H1 (cell line): ENCODE data around the gene STARD3. TPM values are rescaled to one million over a fixed set of nuclear protein-coding genes. Genes with fewer than 3 reads are reported as not detected.

Experiments
- CTCF ChIA-PET: fragments of 300-600 bp; sonication (Branson Sonifier 250); formaldehyde crosslinking; loops from one replicate; lab custom pipeline; 2021; ENCODE audit not compliant: partially characterized antibody; lab: Charles Lee
- POLR2A ChIA-PET: fragments of 300-600 bp; sonication (Branson Sonifier 250); formaldehyde crosslinking; loops from one replicate; lab custom pipeline; 2021; ENCODE audit warnings: inconsistent platforms; ENCODE audit not compliant: partially characterized antibody; lab: Charles Lee
- DNase-seq, 2 experiments: peaks; one replicate each; pipeline versions ENCODE4 v3.0.0 to v3.0.0-alpha.2; 2010 to 2022; ENCODE audit warnings: low spot score in 2 of 2, low read depth in 1 of 2, mixed read lengths in 1 of 2
- FAIRE-seq: peaks from 2 replicates; lab custom pipeline; 2011; peaks lifted over from hg19 to GRCh38; lab: Jason Lieb, UNC
- H2AFZ ChIP-seq: 2 replicates; pipeline ENCODE4 v1.8.1; 2012; ENCODE audit warnings: low read length, inconsistent platforms
- H2AK5ac ChIP-seq: 2 replicates; pipeline ENCODE4 v1.6.1; 2013; ENCODE audit warnings: low read depth, low read length
- H2BK120ac ChIP-seq: replicated peaks from 2 replicates; pipeline ENCODE3; 2013; ENCODE audit warnings: low read depth, low read length, inconsistent platforms
- H2BK12ac ChIP-seq: 2 replicates; pipeline ENCODE4 v1.6.1; 2013; ENCODE audit warnings: low read depth, low read length
- H2BK15ac ChIP-seq: 2 replicates; pipeline ENCODE4 v1.6.1; 2013; ENCODE audit warnings: low read length
- H2BK20ac ChIP-seq: 2 replicates; pipeline ENCODE4 v1.6.1; 2013; ENCODE audit warnings: low read length
- H2BK5ac ChIP-seq: 2 replicates; pipeline ENCODE4 v1.6.1; 2013; ENCODE audit warnings: low read depth, low read length
- H3K14ac ChIP-seq: 2 replicates; pipeline ENCODE4 v1.6.1; 2013; ENCODE audit warnings: inconsistent platforms; ENCODE audit not compliant: insufficient read length
- H3K18ac ChIP-seq: 2 replicates; pipeline ENCODE4 v1.6.1; 2013; ENCODE audit warnings: low read length; ENCODE audit errors: extremely low read depth
- H3K23ac ChIP-seq: 2 replicates; pipeline ENCODE4 v1.6.1; 2013; ENCODE audit warnings: inconsistent platforms; ENCODE audit not compliant: insufficient read length
- H3K23me2 ChIP-seq: 2 replicates; pipeline ENCODE4 v1.6.1; 2013; ENCODE audit warnings: low read depth, low read length
- H3K27ac ChIP-seq: 2 replicates; pipeline ENCODE4 v1.6.1; 2011; ENCODE audit warnings: low read depth, low read length, inconsistent platforms
- H3K27me3 ChIP-seq, 4 experiments: replicated peaks in 1 of 4; 1 replicate in 1 of 4; 2 replicates in 3 of 4; pipeline versions ENCODE4 v1.6.1 to v1.8.1; 2011 to 2013; ENCODE audit warnings: low read length in 3 of 4, mild to moderate bottlenecking in 3 of 4, inconsistent platforms in 2 of 4, mixed read lengths in 2 of 4, moderate library complexity in 1 of 4; ENCODE audit not compliant: control insufficient read depth in 3 of 4, insufficient read depth in 3 of 4; ENCODE audit errors: extremely low read depth in 1 of 4
- H3K36me3 ChIP-seq, 4 experiments: 2 replicates each; pipeline versions ENCODE4 v1.6.1 to v1.8.1; 2011 to 2013; ENCODE audit warnings: mild to moderate bottlenecking in 4 of 4, low read length in 3 of 4, moderate library complexity in 2 of 4, control low read depth in 1 of 4, inconsistent platforms in 1 of 4; ENCODE audit not compliant: insufficient read depth in 4 of 4, control insufficient read depth in 2 of 4
- H3K4ac ChIP-seq: replicated peaks from 2 replicates; pipeline ENCODE3; 2013; ENCODE audit warnings: low read length, low read depth, mixed read lengths, inconsistent platforms; ENCODE audit not compliant: insufficient read length
- H3K4me1 ChIP-seq, 4 experiments: replicated peaks in 1 of 4; 1 replicate in 1 of 4; 2 replicates in 3 of 4; pipeline versions ENCODE4 v1.6.1 to v1.8.1; 2011 to 2013; ENCODE audit warnings: low read length in 3 of 4, inconsistent platforms in 2 of 4, mixed read lengths in 1 of 4; ENCODE audit not compliant: insufficient read depth in 4 of 4, control insufficient read depth in 3 of 4
- H3K4me2 ChIP-seq, 2 experiments: 2 replicates each; pipeline versions ENCODE4 v1.6.1 to v1.8.1; 2011 to 2013; ENCODE audit warnings: low read depth in 2 of 2, low read length in 2 of 2, control low read depth in 1 of 2, inconsistent platforms in 1 of 2, mild to moderate bottlenecking in 1 of 2; ENCODE audit not compliant: insufficient read depth in 1 of 2
- H3K4me3 ChIP-seq, 4 experiments: fragments of 200-600, 300-600 bp in 1 of 4; sonication (generic), shearing (Covaris generic), sonication (Bioruptor Twin) in 1 of 4; 2 replicates each; pipeline versions ENCODE4 v1.5.1 to v1.8.1; 2011 to 2016; ENCODE audit warnings: low read length in 4 of 4, low read depth in 3 of 4, control low read depth in 2 of 4, inconsistent platforms in 2 of 4, mild to moderate bottlenecking in 2 of 4, mixed read lengths in 1 of 4, moderate library complexity in 1 of 4; ENCODE audit not compliant: insufficient read depth in 2 of 4; ENCODE audit errors: extremely low read depth in 1 of 4
- H3K56ac ChIP-seq: replicated peaks from 2 replicates; pipeline ENCODE3; 2013; ENCODE audit warnings: low read depth, mild to moderate bottlenecking, mixed read lengths, low read length, inconsistent platforms; ENCODE audit not compliant: insufficient read length
- H3K79me1 ChIP-seq: 2 replicates; pipeline ENCODE4 v1.6.1; 2013; ENCODE audit warnings: low read depth, low read length, control low read depth
- H3K79me2 ChIP-seq, 2 experiments: 2 replicates each; pipeline versions ENCODE4 v1.6.1 to v1.8.1; 2012 to 2013; ENCODE audit warnings: low read length in 2 of 2, mild to moderate bottlenecking in 2 of 2, inconsistent platforms in 1 of 2; ENCODE audit not compliant: insufficient read depth in 2 of 2, control insufficient read depth in 1 of 2
- H3K9ac ChIP-seq, 4 experiments: replicated peaks in 1 of 4; 1 replicate in 1 of 4; 2 replicates in 3 of 4; pipeline versions ENCODE4 v1.6.1 to v1.8.1; 2011 to 2013; ENCODE audit warnings: low read depth in 3 of 4, low read length in 3 of 4, control low read depth in 2 of 4, mild to moderate bottlenecking in 2 of 4, moderate library complexity in 2 of 4, inconsistent platforms in 1 of 4; ENCODE audit errors: extremely low read depth in 1 of 4
- H3K9me3 ChIP-seq, 2 experiments: 2 replicates each; pipeline versions ENCODE4 v1.6.1 to v1.8.1; 2012 to 2013; ENCODE audit warnings: mild to moderate bottlenecking in 2 of 2, moderate library complexity in 2 of 2, control low read depth in 1 of 2, inconsistent platforms in 1 of 2, low read depth in 1 of 2, low read length in 1 of 2, mixed read lengths in 1 of 2; ENCODE audit not compliant: insufficient read depth in 2 of 2
- H4K20me1 ChIP-seq, 2 experiments: replicated peaks in 1 of 2; 2 replicates each; pipeline versions ENCODE3 to v1.8.1; 2011 to 2013; ENCODE audit warnings: inconsistent platforms in 2 of 2, low read length in 2 of 2, mild to moderate bottlenecking in 1 of 2; ENCODE audit not compliant: insufficient read depth in 2 of 2, control insufficient read depth in 1 of 2
- H4K5ac ChIP-seq: 2 replicates; pipeline ENCODE4 v1.6.1; 2013; ENCODE audit warnings: low read length, low read depth, mixed read lengths, inconsistent platforms; ENCODE audit not compliant: insufficient read length
- H4K8ac ChIP-seq: 2 replicates; pipeline ENCODE4 v1.8.0; 2013; ENCODE audit warnings: mild to moderate bottlenecking, moderate library complexity, low read length, inconsistent platforms; ENCODE audit not compliant: insufficient read depth; ENCODE audit errors: extremely low read depth
- H4K91ac ChIP-seq: replicated peaks from 2 replicates; pipeline ENCODE3; 2013; ENCODE audit warnings: low read length, mixed read lengths, inconsistent platforms; ENCODE audit not compliant: insufficient read length
- CBX5 ChIP-seq: fragments of 300-800, 300-1000 bp; sonication (generic); IDR thresholded peaks from 2 replicates; pipeline ENCODE4 v1.7.1; 2016; ENCODE audit warnings: antibody characterized with exemption, low read length, low read depth
- EP300 ChIP-seq, 2 experiments: IDR thresholded peaks; 1 replicate in 1 of 2; 2 replicates in 1 of 2; pipeline ENCODE4 v1.6.1; 2011 to 2012; ENCODE audit warnings: low read depth in 2 of 2, low read length in 2 of 2, mild to moderate bottlenecking in 2 of 2, borderline replicate concordance in 1 of 2, inconsistent platforms in 1 of 2, moderate library complexity in 1 of 2
- FOSL1 ChIP-seq: IDR thresholded peaks from 2 replicates; pipeline ENCODE4 v1.6.1; 2011; ENCODE audit warnings: mild to moderate bottlenecking, low read depth, low read length, moderate library complexity; ENCODE audit not compliant: insufficient read depth
- KDM4A ChIP-seq: IDR thresholded peaks from one replicate; pipeline ENCODE4 v1.7.1; 2012; ENCODE audit warnings: low read depth, mild to moderate bottlenecking, moderate library complexity, low read length, inconsistent platforms; ENCODE audit not compliant: severe bottlenecking
- NRF1 ChIP-seq: IDR thresholded peaks from 2 replicates; pipeline ENCODE4 v1.6.1; 2011; ENCODE audit warnings: mild to moderate bottlenecking, low read depth, low read length, improper control_type of control experiment
- POLR2AphosphoS5 ChIP-seq: IDR thresholded peaks from 2 replicates; pipeline ENCODE4 v1.6.1; 2011; ENCODE audit warnings: low read depth, low read length
- SIX5 ChIP-seq: IDR thresholded peaks from 2 replicates; pipeline ENCODE4 v1.6.1; 2011; ENCODE audit warnings: mild to moderate bottlenecking, low read depth, low read length
- WGBS, 2 experiments: shearing (Covaris generic) in 1 of 2; methylation state at CpG; one replicate each; pipeline versions ENCODE4 v1.1.6 to v1.1.7; 2013 to 2015; ENCODE audit warnings: low lambda C conversion rate in 2 of 2, mixed read lengths in 2 of 2, inconsistent platforms in 1 of 2, low coverage in 1 of 2, missing lambda C conversion rate in 1 of 2; ENCODE audit not compliant: insufficient replicate concordance in 2 of 2, insufficient coverage in 1 of 2, insufficient read length in 1 of 2; ENCODE audit errors: extremely low coverage in 1 of 2, missing lambda C conversion rate in 1 of 2; 5-methylcytosine and 5-hydroxymethylcytosine counted together
- polyA plus RNA-seq, 7 experiments: library from polyadenylated mRNA; depleted of rRNA in 3 of 7; stranded (reverse) in 5 of 7; unstranded in 2 of 7; fragments of >200 nt in 5 of 7; fragments of 200-250 nt in 2 of 7; gene quantifications; 1 replicate in 5 of 7; 2 replicates in 1 of 7; 4 replicates in 1 of 7; pipeline versions ENCODE4 v1.2.1 to v1.2.3, GENCODE V29; 2011 to 2013; ENCODE audit warnings: missing spikeins in 2 of 7, mixed read lengths in 2 of 7
- total RNA-seq: library from RNA; stranded (reverse); fragmentation: NEBNext Ultra II Directional; extraction: Animal tissue kit (Norgen Biotek cat#: 25700); gene quantifications from 2 replicates; pipeline ENCODE4 v1.2.1, GENCODE V29; 2021
- TF ChIP-seq, protein P1 (sequence below): IDR thresholded peaks from 2 replicates; pipeline ENCODE4 v1.6.1; 2011; ENCODE audit warnings: low read length, improper control_type of control experiment

STARD3 gene
- total and polyA plus RNA-seq, 2 of the 8 experiments (the other 6 are each of a cell fraction or from before 2014, with no cell fraction given), result 47.6 to 80.3 TPM

GRCh38 chr17:39658760-39659159, 21.8 kb downstream of the STARD3 start:
- 87 to 100% methylated on average over 1 to 3 of the region's 3 CpGs for WGBS, 2 experiments
- Histone ChIP-seq H3K9me3 (no peaks in the 10 kb centered on the region), H2BK15ac (no peak overlapping the region; the same call in 1 of the 2 replicates), H2BK20ac (no peak overlapping the region), H3K4me2 (no peak overlapping the region), H3K14ac (no peak overlapping the region), H3K56ac (no peak overlapping the region), H2BK5ac (no peak overlapping the region), H3K23me2 (no peaks in the 10 kb centered on the region), H2AFZ (no peak overlapping the region), H3K18ac (no peak overlapping the region), H3K4me1 (peaks cover 0 to 21% (median 14%) of the 10 kb centered on the region in 4 experiments; a peak in 6 of 7 replicates), H3K27me3 (no peaks in the 10 kb centered on the region), H4K8ac (no peak overlapping the region; the same call in 1 of the 2 replicates), H2BK12ac (no peak overlapping the region), H3K4me3 (no peak overlapping the region), H3K4ac (no peak overlapping the region), H3K23ac (no peak overlapping the region), H2BK120ac (no peak overlapping the region), H3K79me1 (0 out of 2 replicates have a peak, but pooled peaks cover 2% of the 10 kb centered on the region), H2AK5ac (no peak overlapping the region), H4K5ac (no peak overlapping the region), H3K9ac (no peak overlapping the region), H4K20me1 (no peaks in the 10 kb centered on the region), H3K79me2 (0 out of 4 replicates have a peak, but pooled peaks cover 0 to 2% of the 10 kb centered on the region in 2 experiments), H3K27ac (no peak overlapping the region), H3K36me3 (peaks cover 0 to 9% (median 3%) of the 10 kb centered on the region in 4 experiments; a peak in 3 of 8 replicates), H4K91ac (no peak overlapping the region)
- ChIA-PET POLR2A (interaction anchor here (0.9 to 1.6 kb wide), 2 partner anchors 20 to 29 kb away, joined by 3 read pairs; partner anchors contain the start of gene PGAP3), CTCF (interaction anchor here (0.6 to 49.2 kb wide), 5 partner anchors 11 to 109 kb away, joined by 3 to 1885 read pairs (median 7); partner anchors contain the start of genes ERBB2, PGAP3, PNMT and PPP1R1B)
- TF ChIP-seq EP300 (IDR thresholded peaks at IDR 0.05; ENCODE audit: borderline replicate concordance in 1 of 2, low read depth in 2 of 2, low read length in 2 of 2), result no peak
- TF ChIP-seq POLR2AphosphoS5, result no peak
- TF ChIP-seq KDM4A, result no peak
- TF ChIP-seq FOSL1, result no peak
- TF ChIP-seq CBX5, result no peak
- TF ChIP-seq, protein P1, sequence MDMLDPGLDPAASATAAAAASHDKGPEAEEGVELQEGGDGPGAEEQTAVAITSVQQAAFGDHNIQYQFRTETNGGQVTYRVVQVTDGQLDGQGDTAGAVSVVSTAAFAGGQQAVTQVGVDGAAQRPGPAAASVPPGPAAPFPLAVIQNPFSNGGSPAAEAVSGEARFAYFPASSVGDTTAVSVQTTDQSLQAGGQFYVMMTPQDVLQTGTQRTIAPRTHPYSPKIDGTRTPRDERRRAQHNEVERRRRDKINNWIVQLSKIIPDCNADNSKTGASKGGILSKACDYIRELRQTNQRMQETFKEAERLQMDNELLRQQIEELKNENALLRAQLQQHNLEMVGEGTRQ, result no peak
- TF ChIP-seq NRF1, result no peak
- no peak for TF ChIP-seq SIX5
- FAIRE-seq, result no peak
- no peak for DNase-seq
